ENCODE data around the gene CTRB2.

CTRB2 gene

DNA sequence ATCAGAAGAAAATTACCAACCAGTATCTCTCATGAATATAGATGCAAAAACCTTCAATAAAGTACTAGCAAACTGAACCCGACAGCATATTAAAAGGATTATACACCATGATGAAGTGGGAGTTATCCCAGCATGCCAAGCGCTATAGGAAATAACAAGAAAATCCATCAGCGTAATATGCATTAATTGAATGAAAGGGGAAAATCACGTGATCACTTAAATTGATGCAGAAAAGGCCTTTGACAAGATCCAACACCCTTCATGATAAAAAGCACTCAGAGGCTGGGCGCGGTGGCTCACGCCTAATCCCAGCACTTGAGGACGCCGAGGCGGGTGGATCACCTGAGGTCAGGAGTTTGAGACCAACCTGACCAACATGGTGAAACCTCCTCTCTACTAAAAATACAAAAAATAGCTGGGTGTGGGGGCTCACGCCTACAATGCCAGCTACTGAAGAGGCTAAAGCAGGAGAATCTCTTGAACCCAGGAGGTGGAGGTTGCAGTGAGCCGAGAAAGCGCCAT lies 4.8 kb downstream of the CTRB2 start:
- no peak overlapping the region for H3K4me3 ChIP-seq (ENCODE audit: low read depth, low read length)
- H3K9me3 ChIP-seq (ENCODE audit: control insufficient read depth, insufficient read depth, low read depth, low read length), result no peaks in the 10 kb centered on the region
- no peak overlapping the region for H3K27ac ChIP-seq (ENCODE audit: extremely low read depth, low read depth, low read length)
- TF ChIP-seq, protein P1, sequence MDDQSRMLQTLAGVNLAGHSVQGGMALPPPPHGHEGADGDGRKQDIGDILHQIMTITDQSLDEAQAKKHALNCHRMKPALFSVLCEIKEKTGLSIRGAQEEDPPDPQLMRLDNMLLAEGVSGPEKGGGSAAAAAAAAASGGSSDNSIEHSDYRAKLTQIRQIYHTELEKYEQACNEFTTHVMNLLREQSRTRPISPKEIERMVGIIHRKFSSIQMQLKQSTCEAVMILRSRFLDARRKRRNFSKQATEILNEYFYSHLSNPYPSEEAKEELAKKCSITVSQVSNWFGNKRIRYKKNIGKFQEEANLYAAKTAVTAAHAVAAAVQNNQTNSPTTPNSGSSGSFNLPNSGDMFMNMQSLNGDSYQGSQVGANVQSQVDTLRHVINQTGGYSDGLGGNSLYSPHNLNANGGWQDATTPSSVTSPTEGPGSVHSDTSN (CRISPR knock-in tag; IDR thresholded peaks at IDR 0.05), result no peak
- TF ChIP-seq KLF1 (tag by site-specific recombination; IDR thresholded peaks at IDR 0.05), result peak; percentile 42; the same call in 1 of the 2 replicates
- no peaks in the 10 kb centered on the region for H3K4me1 ChIP-seq (ENCODE audit: control insufficient read depth, insufficient read depth, low read length)
- POLR2A ChIA-PET, result interaction anchor here (0.7 kb wide), 1 partner anchor 103 kb away, joined by 4 read pairs; no protein-coding TSS in a partner anchor
- no peaks in the 10 kb centered on the region for H3K36me3 ChIP-seq (ENCODE audit: control insufficient read depth in 2 of 2, insufficient read depth in 1 of 2, low read length in 2 of 2)
- CTCF ChIA-PET, result interaction anchor here (0.7 kb wide), 1 partner anchor 83 kb away, joined by 3 read pairs; no protein-coding TSS in a partner anchor

DNA sequence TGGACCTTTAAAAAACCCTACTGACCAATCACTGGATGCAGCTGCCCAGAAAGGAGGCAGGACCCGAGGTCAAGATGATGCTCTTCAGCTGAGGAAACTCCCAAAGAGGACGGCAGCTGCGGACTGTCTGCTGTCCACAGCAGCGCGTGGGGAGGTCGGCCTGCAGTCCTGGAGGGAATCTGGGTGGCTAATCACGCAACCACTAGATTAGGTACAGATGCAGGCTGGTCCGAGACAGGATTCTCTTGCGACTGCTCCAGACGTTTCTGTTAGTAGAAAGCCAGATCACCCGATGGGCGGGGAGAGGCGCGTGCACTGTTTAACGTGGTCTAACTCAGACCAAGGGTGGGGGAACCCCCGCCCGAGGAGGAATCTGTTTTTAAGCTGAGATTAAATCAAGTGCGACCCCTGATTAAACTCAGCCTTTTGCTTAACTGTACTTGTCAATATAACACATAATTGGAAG lies 8.8 kb downstream of the CTRB2 start:
- Histone ChIP-seq H3K4me3 (ENCODE audit: low read depth, low read length) (no peak overlapping the region), H3K4me1 (ENCODE audit: control insufficient read depth, insufficient read depth, low read length) (no peaks in the 10 kb centered on the region), H3K36me3 (ENCODE audit: control insufficient read depth in 2 of 2, insufficient read depth in 1 of 2, low read length in 2 of 2) (no peaks in the 10 kb centered on the region), H3K27ac (ENCODE audit: extremely low read depth, low read depth, low read length) (no peak overlapping the region), H3K9me3 (ENCODE audit: control insufficient read depth, insufficient read depth, low read depth, low read length) (no peaks in the 10 kb centered on the region)
- POLR2A ChIA-PET, result interaction anchor here (0.6 kb wide), 1 partner anchor 19 kb away, joined by 4 read pairs; no protein-coding TSS in a partner anchor
- CTCF ChIA-PET, result interaction anchor here (0.6 to 4.0 kb wide), 26 partner anchors 8 to 566 kb away, joined by 3 to 30 read pairs (median 8); partner anchors contain the start of genes CFDP1 and TMEM170A
- TF ChIP-seq ZNF350 (tag by site-specific recombination; IDR thresholded peaks at IDR 0.05) (no peak), ZBTB20 (tag by site-specific recombination; IDR thresholded peaks at IDR 0.05) (no peak), HOXD13 (CRISPR knock-in tag; IDR thresholded peaks at IDR 0.05; ENCODE audit: borderline replicate concordance) (no peak), KLF1 (tag by site-specific recombination; IDR thresholded peaks at IDR 0.05) (peak; percentile 60)
- TF ChIP-seq, protein P2, sequence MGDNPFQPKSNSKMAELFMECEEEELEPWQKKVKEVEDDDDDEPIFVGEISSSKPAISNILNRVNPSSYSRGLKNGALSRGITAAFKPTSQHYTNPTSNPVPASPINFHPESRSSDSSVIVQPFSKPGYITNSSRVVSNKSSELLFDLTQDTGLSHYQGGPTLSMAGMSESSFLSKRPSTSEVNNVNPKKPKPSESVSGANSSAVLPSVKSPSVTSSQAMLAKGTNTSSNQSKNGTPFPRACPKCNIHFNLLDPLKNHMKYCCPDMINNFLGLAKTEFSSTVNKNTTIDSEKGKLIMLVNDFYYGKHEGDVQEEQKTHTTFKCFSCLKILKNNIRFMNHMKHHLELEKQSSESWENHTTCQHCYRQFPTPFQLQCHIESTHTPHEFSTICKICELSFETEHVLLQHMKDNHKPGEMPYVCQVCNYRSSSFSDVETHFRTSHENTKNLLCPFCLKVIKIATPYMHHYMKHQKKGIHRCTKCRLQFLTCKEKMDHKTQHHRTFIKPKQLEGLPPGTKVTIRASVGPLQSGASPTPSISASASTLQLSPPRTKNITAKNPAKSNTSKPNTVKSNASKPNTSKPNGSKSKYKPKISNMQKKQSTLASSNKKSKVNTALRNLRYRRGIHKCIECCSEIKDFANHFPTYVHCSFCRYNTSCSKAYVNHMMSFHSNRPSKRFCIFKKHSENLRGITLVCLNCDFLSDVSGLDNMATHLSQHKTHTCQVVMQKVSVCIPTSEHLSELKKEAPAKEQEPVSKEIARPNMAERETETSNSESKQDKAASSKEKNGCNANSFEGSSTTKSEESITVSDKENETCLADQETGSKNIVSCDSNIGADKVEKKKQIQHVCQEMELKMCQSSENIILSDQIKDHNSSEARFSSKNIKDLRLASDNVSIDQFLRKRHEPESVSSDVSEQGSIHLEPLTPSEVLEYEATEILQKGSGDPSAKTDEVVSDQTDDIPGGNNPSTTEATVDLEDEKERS (tag by site-specific recombination; IDR thresholded peaks at IDR 0.05), result no peak

DNA sequence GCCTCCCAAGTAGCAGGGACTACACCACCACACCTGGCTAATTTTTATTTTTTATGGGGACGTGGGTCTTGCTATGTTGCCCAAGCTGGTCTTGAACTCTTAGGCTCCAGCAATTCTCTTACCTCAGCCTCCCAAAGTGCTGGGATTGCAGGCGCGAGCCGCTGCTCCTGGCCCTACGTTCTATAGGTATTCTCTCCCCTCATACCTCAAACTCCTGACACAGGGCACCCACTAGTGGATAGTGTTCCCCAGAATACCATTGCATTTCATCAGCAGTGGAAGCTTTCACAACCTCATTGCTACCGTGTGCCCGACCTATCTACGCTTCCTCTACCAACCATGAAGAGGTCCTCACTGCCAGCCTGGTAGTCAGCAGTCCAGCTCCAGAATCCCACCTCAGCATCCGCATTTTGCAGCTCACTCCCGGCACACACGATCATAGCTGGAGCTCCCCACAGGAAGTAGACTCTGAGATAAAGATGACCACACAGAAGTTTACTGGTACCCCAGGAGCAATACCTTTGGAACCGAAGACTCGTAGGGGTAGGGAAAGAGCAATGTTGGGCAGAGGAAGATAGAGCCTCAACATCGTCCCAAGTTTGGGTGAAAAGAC lies 9.3 kb downstream of the CTRB2 start:
- no peak overlapping the region for H3K27ac ChIP-seq (ENCODE audit: extremely low read depth, low read depth, low read length)
- POLR2A ChIA-PET, result no interaction called here
- CTCF ChIA-PET, result interaction anchor here (0.6 to 4.0 kb wide), 19 partner anchors 23 to 566 kb away, joined by 3 to 30 read pairs (median 8); partner anchors contain the start of genes CFDP1 and TMEM170A

DNA sequence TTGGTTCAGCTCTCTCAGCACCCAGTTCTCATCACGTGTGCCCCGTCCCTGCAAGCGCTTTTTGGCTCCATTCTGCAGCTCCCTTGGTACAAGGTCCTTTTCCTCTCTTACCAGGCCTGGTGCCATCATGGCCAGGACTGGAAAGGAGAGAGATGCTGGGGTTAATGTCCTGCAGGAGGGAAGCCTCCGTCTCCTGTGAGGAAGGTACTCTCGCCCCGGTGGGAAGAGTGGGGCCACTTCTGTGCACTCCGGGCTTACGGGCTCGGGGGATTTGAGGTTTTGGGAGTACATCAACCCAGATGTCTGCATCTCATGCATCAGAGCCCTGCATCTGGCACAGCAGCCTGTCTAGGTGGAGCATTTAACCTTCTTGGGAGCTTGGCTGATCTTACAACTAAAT lies 10.1 kb downstream of the CTRB2 start:
- Histone ChIP-seq H3K36me3 (ENCODE audit: control insufficient read depth in 2 of 2, insufficient read depth in 1 of 2, low read length in 2 of 2) (no peaks in the 10 kb centered on the region), H3K4me3 (ENCODE audit: low read depth, low read length) (no peak overlapping the region), H3K4me1 (ENCODE audit: control insufficient read depth, insufficient read depth, low read length) (no peaks in the 10 kb centered on the region), H3K9me3 (ENCODE audit: control insufficient read depth, insufficient read depth, low read depth, low read length) (no peaks in the 10 kb centered on the region), H3K27ac (ENCODE audit: extremely low read depth, low read depth, low read length) (no peak overlapping the region)
- CTCF ChIA-PET, result interaction anchor here (0.5 to 3.4 kb wide), 8 partner anchors 20 to 341 kb away, joined by 3 to 19 read pairs (median 4); partner anchors contain the start of gene TMEM170A
- POLR2A ChIA-PET, result no interaction called here
- TF ChIP-seq, protein P3, sequence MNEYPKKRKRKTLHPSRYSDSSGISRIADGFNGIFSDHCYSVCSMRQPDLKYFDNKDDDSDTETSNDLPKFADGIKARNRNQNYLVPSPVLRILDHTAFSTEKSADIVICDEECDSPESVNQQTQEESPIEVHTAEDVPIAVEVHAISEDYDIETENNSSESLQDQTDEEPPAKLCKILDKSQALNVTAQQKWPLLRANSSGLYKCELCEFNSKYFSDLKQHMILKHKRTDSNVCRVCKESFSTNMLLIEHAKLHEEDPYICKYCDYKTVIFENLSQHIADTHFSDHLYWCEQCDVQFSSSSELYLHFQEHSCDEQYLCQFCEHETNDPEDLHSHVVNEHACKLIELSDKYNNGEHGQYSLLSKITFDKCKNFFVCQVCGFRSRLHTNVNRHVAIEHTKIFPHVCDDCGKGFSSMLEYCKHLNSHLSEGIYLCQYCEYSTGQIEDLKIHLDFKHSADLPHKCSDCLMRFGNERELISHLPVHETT (tag by site-specific recombination; IDR thresholded peaks at IDR 0.05), result no peak
- TF ChIP-seq, protein P4, sequence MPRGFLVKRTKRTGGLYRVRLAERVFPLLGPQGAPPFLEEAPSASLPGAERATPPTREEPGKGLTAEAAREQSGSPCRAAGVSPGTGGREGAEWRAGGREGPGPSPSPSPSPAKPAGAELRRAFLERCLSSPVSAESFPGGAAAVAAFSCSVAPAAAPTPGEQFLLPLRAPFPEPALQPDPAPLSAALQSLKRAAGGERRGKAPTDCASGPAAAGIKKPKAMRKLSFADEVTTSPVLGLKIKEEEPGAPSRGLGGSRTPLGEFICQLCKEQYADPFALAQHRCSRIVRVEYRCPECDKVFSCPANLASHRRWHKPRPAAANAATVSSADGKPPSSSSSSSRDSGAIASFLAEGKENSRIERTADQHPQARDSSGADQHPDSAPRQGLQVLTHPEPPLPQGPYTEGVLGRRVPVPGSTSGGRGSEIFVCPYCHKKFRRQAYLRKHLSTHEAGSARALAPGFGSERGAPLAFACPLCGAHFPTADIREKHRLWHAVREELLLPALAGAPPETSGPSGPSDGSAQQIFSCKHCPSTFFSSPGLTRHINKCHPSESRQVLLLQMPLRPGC (tag by site-specific recombination; IDR thresholded peaks at IDR 0.05), result no peak
- TF ChIP-seq ZFP37 (tag by site-specific recombination; IDR thresholded peaks at IDR 0.05) (no peak), ZBTB17 (tag by site-specific recombination; IDR thresholded peaks at IDR 0.05) (no peak), ZNF202 (tag by site-specific recombination; IDR thresholded peaks at IDR 0.05; ENCODE audit: borderline replicate concordance) (no peak), SP7 (tag by site-specific recombination; IDR thresholded peaks at IDR 0.05) (no peak), ZNF660 (tag by site-specific recombination; IDR thresholded peaks at IDR 0.05) (no peak), ZNF266 (tag by site-specific recombination; IDR thresholded peaks at IDR 0.05; ENCODE audit: low read depth) (no peak), ZNF521 (tag by site-specific recombination; IDR thresholded peaks at IDR 0.05) (no peak), ZXDB (tag by site-specific recombination; IDR thresholded peaks at IDR 0.05) (no peak)

More for the DNA sequence above, 9.3 kb downstream of the CTRB2 start:
- Histone ChIP-seq H3K36me3 (ENCODE audit: control insufficient read depth in 2 of 2, insufficient read depth in 1 of 2, low read length in 2 of 2) (no peaks in the 10 kb centered on the region), H3K9me3 (ENCODE audit: control insufficient read depth, insufficient read depth, low read depth, low read length) (no peaks in the 10 kb centered on the region), H3K4me1 (ENCODE audit: control insufficient read depth, insufficient read depth, low read length) (no peaks in the 10 kb centered on the region), H3K4me3 (ENCODE audit: low read depth, low read length) (no peak overlapping the region)
- TF ChIP-seq ZNF133 (tag by site-specific recombination; IDR thresholded peaks at IDR 0.05) (0 out of 2 replicates have a peak, but pooled peaks have one; percentile 33), PRDM1 (tag by site-specific recombination; IDR thresholded peaks at IDR 0.05) (no peak), ZNF223 (tag by site-specific recombination; IDR thresholded peaks at IDR 0.05) (no peak)

Measured in HEK293 (cell line).